HepG2 (cell line): ENCODE results near the gene SLC22A9. TPM values are rescaled to one million over a fixed set of nuclear protein-coding genes. Genes with fewer than 3 reads are reported as not detected.

Experiments
- ATAC-seq: fragments of 200-7000 bp; cut with Tn5 transposase; 3 replicates; pipeline ENCODE4 v1.9.1; 2020; ENCODE audit warnings: mild to moderate bottlenecking, moderate library complexity
- BruUV-seq: library from RNA; stranded (reverse); fragments of 400-500 nt; replicated peaks from 2 replicates; lab custom pipeline; 2021; lab: Mats Ljungman, UMichigan
- CTCF ChIA-PET: fragments of 300-600 bp; formaldehyde crosslinking; extraction: SDS; loops from one replicate; lab custom pipeline; 2021; ENCODE audit warnings: low total read pairs, inconsistent platforms, low intra/inter-chr PET ratio; lab: Yijun Ruan, JAX
- POLR2A ChIA-PET: fragments of 350-600 bp; sonication (Branson Sonifier 250); formaldehyde crosslinking; loops from one replicate; lab custom pipeline; 2020; ENCODE audit warnings: antibody characterized with exemption, inconsistent platforms; lab: Yijun Ruan, JAX
- DNase-seq: peaks from one replicate; pipeline ENCODE4 v3.0.0-alpha.2; 2015; ENCODE audit warnings: low spot score
- FAIRE-seq: peaks from 3 replicates; lab custom pipeline; 2011; peaks lifted over from hg19 to GRCh38; lab: Jason Lieb, UNC
- H2AFZ ChIP-seq: one replicate; pipeline ENCODE4 v1.6.1; 2011; ENCODE audit warnings: low read length, inconsistent platforms
- H3K27ac ChIP-seq: fragments of 300-600 bp; 3 replicates; pipeline ENCODE4 v1.8.0; 2011; ENCODE audit warnings: mixed run types, mild to moderate bottlenecking, mixed read lengths, low read length, inconsistent platforms; ENCODE audit not compliant: insufficient read depth; ENCODE audit errors: extremely low read length
- H3K27me3 ChIP-seq, 2 experiments: fragments of 200-600 bp in 1 of 2; 2 replicates in 1 of 2; 3 replicates in 1 of 2; pipeline versions ENCODE4 v1.6.0 to v1.8.0; 2011; ENCODE audit warnings: low read length in 2 of 2, mild to moderate bottlenecking in 2 of 2, moderate library complexity in 2 of 2, inconsistent platforms in 1 of 2; ENCODE audit not compliant: insufficient read depth in 2 of 2, control insufficient read depth in 1 of 2
- H3K36me3 ChIP-seq, 2 experiments: fragments of 200-600 bp in 1 of 2; replicated peaks in 1 of 2; 2 replicates in 1 of 2; 3 replicates in 1 of 2; pipeline versions ENCODE4 v1.5.1 to v1.8.0; 2011; ENCODE audit warnings: low read length in 2 of 2, inconsistent platforms in 1 of 2; ENCODE audit not compliant: insufficient read depth in 2 of 2, control insufficient read depth in 1 of 2
- H3K4me1 ChIP-seq: 2 replicates; pipeline ENCODE4 v1.5.1; 2012; ENCODE audit warnings: low read length, inconsistent platforms; ENCODE audit not compliant: insufficient read depth
- H3K4me2 ChIP-seq: 2 replicates; pipeline ENCODE4 v1.6.0; 2011; ENCODE audit warnings: low read depth, low read length, inconsistent platforms
- H3K4me3 ChIP-seq, 3 experiments: fragments of 200-600 bp in 1 of 3; sonication (generic), shearing (Covaris generic) in 1 of 3; replicated peaks in 1 of 3; 2 replicates each; pipeline ENCODE4 v1.5.1; 2011 to 2016; ENCODE audit warnings: low read length in 3 of 3, inconsistent platforms in 2 of 3, low read depth in 2 of 3, mild to moderate bottlenecking in 2 of 3, control low read depth in 1 of 3, mixed read lengths in 1 of 3; ENCODE audit not compliant: insufficient read depth in 1 of 3
- H3K79me2 ChIP-seq: one replicate; pipeline ENCODE4 v1.6.1; 2011; ENCODE audit warnings: low read length, inconsistent platforms; ENCODE audit not compliant: insufficient read depth
- H3K9ac ChIP-seq: 2 replicates; pipeline ENCODE4 v1.6.0; 2011; ENCODE audit warnings: mild to moderate bottlenecking, low read depth, low read length, inconsistent platforms; ENCODE audit not compliant: insufficient read depth
- H3K9me3 ChIP-seq: 2 replicates; pipeline ENCODE4 v1.5.1; 2012; ENCODE audit warnings: mild to moderate bottlenecking, low read length
- H4K20me1 ChIP-seq: 2 replicates; pipeline ENCODE4 v1.6.0; 2011; ENCODE audit warnings: inconsistent platforms, mild to moderate bottlenecking, low read length, moderate library complexity; ENCODE audit not compliant: insufficient read depth
- ARNT2 ChIP-seq: sonication (generic); formaldehyde crosslinking; IDR thresholded peaks from 2 replicates; pipeline ENCODE4 v1.8.0; 2022; ENCODE audit warnings: mild to moderate bottlenecking, low read depth, missing genetic modification reagents, moderate library complexity
- ATF4 ChIP-seq, 2 experiments: fragments of 450-650 bp in 1 of 2; sonication (generic) in 1 of 2; formaldehyde crosslinking; IDR thresholded peaks; 2 replicates each; pipeline versions ENCODE4 v1.5.0 to v1.8.0; 2020 to 2022; ENCODE audit warnings: mild to moderate bottlenecking in 1 of 2, missing genetic modification reagents in 1 of 2
- CENPBD1 ChIP-seq: sonication (generic); formaldehyde crosslinking; IDR thresholded peaks from 2 replicates; pipeline ENCODE4 v1.8.0; 2022; ENCODE audit warnings: missing genetic modification reagents, low read depth, mild to moderate bottlenecking, borderline replicate concordance
- DMAP1 ChIP-seq: IDR thresholded peaks from 2 replicates; pipeline ENCODE4 v1.6.1; 2016
- GATAD1 ChIP-seq: IDR thresholded peaks from 2 replicates; pipeline ENCODE4 v1.6.1; 2016; ENCODE audit warnings: missing genetic modification reagents, missing compliant biosample characterization
- POLR2AphosphoS5 ChIP-seq: IDR thresholded peaks from 2 replicates; pipeline ENCODE4 v1.6.1; 2012; ENCODE audit warnings: low read depth, low read length
- WGBS: methylation state at CpG from one replicate; pipeline ENCODE4 v1.1.6; 2017; ENCODE audit warnings: low lambda C conversion rate; 5-methylcytosine and 5-hydroxymethylcytosine counted together
- in situ Hi-C: cut with HindIII; loops from 2 replicates; pipeline ENCODE4 v1.10.0; 2017; ENCODE audit warnings: low pct_unique_long_range_greater_than_20kb; ENCODE audit not compliant: extremely low pct_ligation_motif_present
- intact Hi-C: fragments of 100-400 bp; cut with micrococcal nuclease; formaldehyde crosslinking; loops from one replicate; pipeline ENCODE4 v1.10.0; 2022; ENCODE audit not compliant: unreplicated experiment
- polyA plus RNA-seq, 8 experiments: library from polyadenylated mRNA; depleted of rRNA in 3 of 8; stranded (reverse) in 7 of 8; unstranded in 1 of 8; fragments of >200 nt; fragmentation: Illumina TruSeq in 4 of 8; extraction: Trizol in 4 of 8; gene quantifications; 2 replicates each; pipeline versions ENCODE4 v1.2.1 to v1.2.3, GENCODE V29; 2011 to 2016; ENCODE audit warnings: low read depth in 4 of 8, missing spikeins in 1 of 8, mixed read lengths in 1 of 8; ENCODE audit not compliant: insufficient read depth in 1 of 8
- total RNA-seq, 5 experiments: library from RNA; depleted of rRNA; stranded (reverse); fragments of >200 nt; fragmentation: Illumina TruSeq; extraction: Trizol; gene quantifications; 2 replicates each; pipeline ENCODE4 v1.2.3, GENCODE V29; 2016; ENCODE audit warnings: low read depth in 1 of 5
- TF ChIP-seq, protein P1 (sequence below): sonication (generic); formaldehyde crosslinking; IDR thresholded peaks from 2 replicates; pipeline ENCODE4 v1.4.0; 2020; ENCODE audit warnings: mild to moderate bottlenecking, missing genetic modification reagents, borderline replicate concordance
- TF ChIP-seq, protein P2 (sequence below): sonication (generic); formaldehyde crosslinking; IDR thresholded peaks from 2 replicates; pipeline ENCODE4 v1.5.1; 2020; ENCODE audit warnings: missing genetic modification reagents, mild to moderate bottlenecking, borderline replicate concordance

SLC22A9 gene
- total and polyA plus RNA-seq, 2 of the 13 experiments (the other 11 are each of a cell fraction or from before 2014, with no cell fraction given): 4.0 to 11.7 TPM

DNA sequence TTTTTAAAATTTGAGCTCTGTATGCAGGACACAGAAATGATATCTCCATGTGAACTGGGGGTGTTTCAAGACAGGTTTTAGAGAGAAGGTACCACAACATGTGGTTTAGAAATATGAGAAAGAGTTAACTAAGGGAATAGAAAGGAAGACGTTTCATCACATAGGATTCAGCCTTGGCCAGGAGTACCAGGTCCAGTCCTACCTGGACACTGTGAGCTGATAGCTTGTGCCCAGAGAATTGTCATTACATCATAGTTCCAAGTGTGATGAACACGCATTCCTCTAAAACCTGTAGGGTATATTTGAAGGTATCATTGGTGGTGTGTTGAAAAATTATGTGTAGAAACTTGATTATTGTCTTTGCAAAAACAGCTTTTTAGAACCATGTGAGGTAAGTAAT is 1.8 kb downstream of the SLC22A9 start (continued):
- TF ChIP-seq CENPBD1 (CRISPR knock-in tag) (no peak), ATF4 (CRISPR knock-in tag; IDR thresholded peaks at IDR 0.05) (0 out of 4 replicates have a peak, but pooled peaks of 1 of the 2 experiments have one; percentile 22), ARNT2 (CRISPR knock-in tag) (no peak)
- TF ChIP-seq, all 625 proteins: peak for 3

DNA sequence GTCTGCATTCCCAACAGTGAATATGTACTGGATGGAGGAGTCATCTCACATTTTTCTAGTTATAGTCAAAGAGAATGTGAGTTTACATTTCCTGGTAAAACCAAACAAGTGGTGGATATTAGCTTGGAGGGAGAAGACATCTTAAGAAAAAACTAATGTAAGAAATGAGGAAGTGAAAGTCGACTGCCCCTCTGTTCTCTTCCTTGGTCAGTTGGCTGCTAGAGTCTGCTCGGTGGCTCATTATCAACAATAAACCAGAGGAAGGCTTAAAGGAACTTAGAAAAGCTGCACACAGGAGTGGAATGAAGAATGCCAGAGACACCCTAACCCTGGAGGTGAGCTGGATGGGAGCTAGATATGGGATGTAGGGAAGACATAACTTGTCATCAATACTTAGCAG is 5.8 kb downstream of the SLC22A9 start:
- H3K4me2 ChIP-seq: no peak overlapping the region
- peaks cover 30% of the 10 kb centered on the region for H3K4me1 ChIP-seq
- no peak overlapping the region for H3K9ac ChIP-seq
- no peaks in the 10 kb centered on the region; a peak in 3 of 5 replicates for H3K36me3 ChIP-seq
- ChIA-PET CTCF (no interaction called here), POLR2A (no interaction called here)
- H3K79me2 ChIP-seq: peaks cover 18% of the 10 kb centered on the region
- H3K9me3 ChIP-seq: no peaks in the 10 kb centered on the region
- BruUV-seq: no TSS peak
- in situ Hi-C loops: no loop called here
- no peaks in the 10 kb centered on the region; a peak in 1 of 5 replicates for H3K27me3 ChIP-seq
- H4K20me1 ChIP-seq: no peaks in the 10 kb centered on the region
- intact Hi-C loops: no loop called here
- no peak for ATAC-seq
- H3K27ac ChIP-seq: no peak overlapping the region
- TF ChIP-seq, protein P1, sequence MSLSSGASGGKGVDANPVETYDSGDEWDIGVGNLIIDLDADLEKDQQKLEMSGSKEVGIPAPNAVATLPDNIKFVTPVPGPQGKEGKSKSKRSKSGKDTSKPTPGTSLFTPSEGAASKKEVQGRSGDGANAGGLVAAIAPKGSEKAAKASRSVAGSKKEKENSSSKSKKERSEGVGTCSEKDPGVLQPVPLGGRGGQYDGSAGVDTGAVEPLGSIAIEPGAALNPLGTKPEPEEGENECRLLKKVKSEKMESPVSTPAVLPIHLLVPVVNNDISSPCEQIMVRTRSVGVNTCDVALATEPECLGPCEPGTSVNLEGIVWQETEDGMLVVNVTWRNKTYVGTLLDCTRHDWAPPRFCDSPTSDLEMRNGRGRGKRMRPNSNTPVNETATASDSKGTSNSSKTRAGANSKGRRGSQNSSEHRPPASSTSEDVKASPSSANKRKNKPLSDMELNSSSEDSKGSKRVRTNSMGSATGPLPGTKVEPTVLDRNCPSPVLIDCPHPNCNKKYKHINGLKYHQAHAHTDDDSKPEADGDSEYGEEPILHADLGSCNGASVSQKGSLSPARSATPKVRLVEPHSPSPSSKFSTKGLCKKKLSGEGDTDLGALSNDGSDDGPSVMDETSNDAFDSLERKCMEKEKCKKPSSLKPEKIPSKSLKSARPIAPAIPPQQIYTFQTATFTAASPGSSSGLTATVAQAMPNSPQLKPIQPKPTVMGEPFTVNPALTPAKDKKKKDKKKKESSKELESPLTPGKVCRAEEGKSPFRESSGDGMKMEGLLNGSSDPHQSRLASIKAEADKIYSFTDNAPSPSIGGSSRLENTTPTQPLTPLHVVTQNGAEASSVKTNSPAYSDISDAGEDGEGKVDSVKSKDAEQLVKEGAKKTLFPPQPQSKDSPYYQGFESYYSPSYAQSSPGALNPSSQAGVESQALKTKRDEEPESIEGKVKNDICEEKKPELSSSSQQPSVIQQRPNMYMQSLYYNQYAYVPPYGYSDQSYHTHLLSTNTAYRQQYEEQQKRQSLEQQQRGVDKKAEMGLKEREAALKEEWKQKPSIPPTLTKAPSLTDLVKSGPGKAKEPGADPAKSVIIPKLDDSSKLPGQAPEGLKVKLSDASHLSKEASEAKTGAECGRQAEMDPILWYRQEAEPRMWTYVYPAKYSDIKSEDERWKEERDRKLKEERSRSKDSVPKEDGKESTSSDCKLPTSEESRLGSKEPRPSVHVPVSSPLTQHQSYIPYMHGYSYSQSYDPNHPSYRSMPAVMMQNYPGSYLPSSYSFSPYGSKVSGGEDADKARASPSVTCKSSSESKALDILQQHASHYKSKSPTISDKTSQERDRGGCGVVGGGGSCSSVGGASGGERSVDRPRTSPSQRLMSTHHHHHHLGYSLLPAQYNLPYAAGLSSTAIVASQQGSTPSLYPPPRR (CRISPR knock-in tag): no peak
- TF ChIP-seq POLR2AphosphoS5 (no peak), DMAP1 (CRISPR knock-in tag) (no peak), GATAD1 (no peak)
- TF ChIP-seq, protein P2, sequence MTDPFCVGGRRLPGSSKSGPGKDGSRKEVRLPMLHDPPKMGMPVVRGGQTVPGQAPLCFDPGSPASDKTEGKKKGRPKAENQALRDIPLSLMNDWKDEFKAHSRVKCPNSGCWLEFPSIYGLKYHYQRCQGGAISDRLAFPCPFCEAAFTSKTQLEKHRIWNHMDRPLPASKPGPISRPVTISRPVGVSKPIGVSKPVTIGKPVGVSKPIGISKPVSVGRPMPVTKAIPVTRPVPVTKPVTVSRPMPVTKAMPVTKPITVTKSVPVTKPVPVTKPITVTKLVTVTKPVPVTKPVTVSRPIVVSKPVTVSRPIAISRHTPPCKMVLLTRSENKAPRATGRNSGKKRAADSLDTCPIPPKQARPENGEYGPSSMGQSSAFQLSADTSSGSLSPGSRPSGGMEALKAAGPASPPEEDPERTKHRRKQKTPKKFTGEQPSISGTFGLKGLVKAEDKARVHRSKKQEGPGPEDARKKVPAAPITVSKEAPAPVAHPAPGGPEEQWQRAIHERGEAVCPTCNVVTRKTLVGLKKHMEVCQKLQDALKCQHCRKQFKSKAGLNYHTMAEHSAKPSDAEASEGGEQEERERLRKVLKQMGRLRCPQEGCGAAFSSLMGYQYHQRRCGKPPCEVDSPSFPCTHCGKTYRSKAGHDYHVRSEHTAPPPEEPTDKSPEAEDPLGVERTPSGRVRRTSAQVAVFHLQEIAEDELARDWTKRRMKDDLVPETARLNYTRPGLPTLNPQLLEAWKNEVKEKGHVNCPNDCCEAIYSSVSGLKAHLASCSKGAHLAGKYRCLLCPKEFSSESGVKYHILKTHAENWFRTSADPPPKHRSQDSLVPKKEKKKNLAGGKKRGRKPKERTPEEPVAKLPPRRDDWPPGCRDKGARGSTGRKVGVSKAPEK (CRISPR knock-in tag): no peak
- FAIRE-seq: no peak
- DNase-seq: no peak
- H3K4me3 ChIP-seq: no peak overlapping the region
- 81% methylated on average over 2 of the region's 2 CpGs for WGBS
- no peak overlapping the region for H2AFZ ChIP-seq
